HS-5 (cell line): Measurements from ENCODE around the gene TOR4A.
"Not testable (repeated sequence)": the region's sequence is repeated elsewhere in the genome, so short reads cannot be mapped to it uniquely, and the experiment has no call there.

Source experiments
- DNase-seq: peaks from one replicate; pipeline ENCODE4 v3.0.0-alpha.2; 2012; ENCODE audit warnings: low read depth

TOR4A gene

DNA sequence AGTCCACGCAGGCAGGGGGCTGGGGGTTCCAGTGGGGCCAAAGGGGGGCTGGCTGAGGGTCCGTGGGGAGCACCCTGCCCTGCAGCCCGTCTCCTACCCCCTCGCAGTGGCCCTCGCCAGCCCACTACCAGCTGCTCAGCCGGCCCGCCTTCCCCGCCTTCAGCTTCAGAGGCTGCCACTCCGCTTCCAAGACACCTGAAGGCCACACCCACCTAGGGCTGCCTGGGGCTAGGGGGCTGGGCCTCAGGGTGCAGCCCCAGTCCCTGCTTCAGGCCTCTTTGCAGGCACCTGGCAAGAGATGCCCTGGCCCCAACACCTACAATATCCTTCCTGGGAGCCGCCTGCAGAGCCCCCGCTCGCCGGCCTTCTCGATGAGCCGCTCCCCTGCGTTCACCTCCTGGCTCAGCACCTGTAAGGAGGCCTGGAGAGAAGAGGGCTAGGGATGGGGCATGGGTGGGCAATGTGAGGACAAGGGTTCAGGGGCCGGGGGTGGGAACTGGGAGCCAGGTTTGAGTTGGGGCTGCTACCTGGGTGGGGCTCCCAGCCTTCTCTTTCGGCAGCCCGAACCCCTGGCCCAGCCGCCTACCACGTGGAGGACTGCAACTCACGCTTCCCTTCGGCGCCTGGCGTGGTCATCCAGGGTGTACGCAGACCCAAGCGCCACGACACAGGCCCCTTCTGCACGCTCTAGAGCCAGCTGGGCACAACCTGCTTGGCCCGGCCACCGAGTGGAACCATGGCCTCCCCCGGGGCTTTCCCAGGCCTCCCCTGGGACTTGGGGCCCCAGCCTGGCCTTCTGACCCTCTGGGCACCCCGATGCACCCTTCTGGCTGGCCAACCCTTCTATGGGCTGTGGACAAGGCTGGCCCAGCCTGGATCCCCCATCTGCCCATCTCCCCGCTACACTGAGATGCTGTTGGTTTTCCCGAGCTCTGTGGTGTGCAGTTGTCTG is 24.7 kb upstream of the TOR4A start:
- no peak for DNase-seq

DNA sequence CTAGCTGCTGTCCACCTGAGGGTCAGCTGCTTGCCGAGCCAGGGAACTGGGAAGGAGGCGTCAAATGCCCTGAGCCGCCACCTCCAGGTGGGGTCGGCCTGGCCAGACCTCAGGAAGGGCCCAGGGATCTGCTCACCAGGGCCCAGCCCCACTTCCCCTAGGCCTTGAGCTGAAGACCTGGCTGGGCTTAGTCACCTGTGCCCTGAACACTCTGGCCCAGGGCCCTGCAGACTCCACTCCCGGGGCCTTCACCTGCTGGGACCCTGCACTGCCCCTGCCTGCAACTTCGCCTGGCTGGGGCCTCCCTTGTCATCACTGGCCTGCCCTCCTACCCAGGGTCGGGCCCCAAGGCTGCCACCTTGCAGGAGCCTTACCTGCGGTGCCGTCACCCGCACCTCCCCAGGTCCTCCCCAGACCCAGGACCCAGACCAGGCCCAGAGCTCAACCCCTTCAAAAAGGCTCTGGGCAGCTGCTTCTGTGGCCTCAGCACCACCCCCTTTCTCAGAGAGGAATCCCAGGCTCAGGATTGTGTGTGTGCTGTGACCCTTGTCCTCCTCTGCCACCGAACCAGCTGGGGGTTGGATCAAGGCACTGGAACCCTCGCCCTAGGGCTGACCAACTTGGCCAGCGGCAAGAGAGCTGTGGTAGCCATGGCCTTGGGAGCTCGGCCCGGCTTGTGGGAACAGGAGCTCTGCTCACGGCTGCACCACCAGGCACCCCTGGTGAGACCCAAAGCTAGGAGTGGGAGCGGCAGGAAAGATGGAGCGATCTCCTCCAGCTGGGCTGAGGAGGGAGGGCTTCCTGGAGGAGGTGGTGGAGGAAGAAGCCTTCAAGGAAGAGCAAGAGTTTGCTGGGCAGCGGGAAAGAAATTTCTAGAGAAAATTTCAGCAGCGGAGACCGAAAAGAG is 23.6 kb upstream of the TOR4A start:
- DNase-seq = no peak

- no peak for DNase-seq
These were observed 22.7 kb upstream of the TOR4A start, which contains the start of gene NELFB for GRCh38 chr9:137254624-137255447. NELFB (plus strand) TSS chr9:137255327.

- DNase-seq = no peak
These were observed 21.9 kb upstream of the TOR4A start for GRCh38 chr9:137255448-137256114.

DNA sequence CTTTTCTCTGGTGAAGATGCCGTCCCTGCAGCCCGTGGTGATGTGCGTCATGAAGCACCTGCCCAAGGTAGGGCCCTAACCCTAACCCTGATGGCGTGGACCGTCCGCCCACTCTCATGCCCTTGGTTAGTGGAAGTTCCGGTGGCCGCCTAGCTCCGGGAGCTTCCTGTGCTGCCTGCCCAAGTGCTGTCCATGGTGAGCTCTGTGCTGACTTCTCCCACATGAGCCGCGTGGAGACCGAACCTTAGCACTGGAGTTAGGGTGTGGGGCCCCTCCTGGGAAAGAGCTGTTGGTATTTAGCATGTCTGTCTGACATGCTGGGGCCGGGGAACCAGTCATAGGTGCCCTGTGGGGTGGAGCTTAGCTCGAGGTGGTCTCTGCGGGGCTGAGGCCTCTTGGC is 21.2 kb upstream of the TOR4A start:
- no peak for DNase-seq

DNA sequence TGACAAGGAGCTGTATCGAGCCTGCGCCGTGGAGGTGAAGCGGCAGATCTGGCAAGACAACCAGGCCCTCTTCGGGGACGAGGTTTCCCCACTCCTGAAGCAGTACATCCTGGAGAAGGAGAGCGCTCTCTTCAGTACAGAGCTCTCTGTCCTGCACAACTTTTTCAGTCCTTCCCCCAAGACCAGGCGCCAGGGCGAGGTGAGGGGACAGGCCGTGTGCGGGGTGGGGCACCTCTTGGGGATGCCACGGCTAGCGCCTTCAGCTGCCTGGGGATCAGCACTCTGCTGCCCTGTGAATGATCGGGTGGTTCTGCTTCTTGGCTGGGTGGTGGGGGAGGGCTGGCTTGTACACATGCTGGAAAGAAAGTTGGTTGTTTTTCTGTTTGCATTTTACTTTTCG is 20.7 kb upstream of the TOR4A start:
- no peak for DNase-seq

GRCh38 chr9:137262173-137262908 is 15.2 kb upstream of the TOR4A start:
- not testable (repeated sequence) for DNase-seq

GRCh38 chr9:137262909-137263285 is 14.6 kb upstream of the TOR4A start:
- DNase-seq = no peak

DNA sequence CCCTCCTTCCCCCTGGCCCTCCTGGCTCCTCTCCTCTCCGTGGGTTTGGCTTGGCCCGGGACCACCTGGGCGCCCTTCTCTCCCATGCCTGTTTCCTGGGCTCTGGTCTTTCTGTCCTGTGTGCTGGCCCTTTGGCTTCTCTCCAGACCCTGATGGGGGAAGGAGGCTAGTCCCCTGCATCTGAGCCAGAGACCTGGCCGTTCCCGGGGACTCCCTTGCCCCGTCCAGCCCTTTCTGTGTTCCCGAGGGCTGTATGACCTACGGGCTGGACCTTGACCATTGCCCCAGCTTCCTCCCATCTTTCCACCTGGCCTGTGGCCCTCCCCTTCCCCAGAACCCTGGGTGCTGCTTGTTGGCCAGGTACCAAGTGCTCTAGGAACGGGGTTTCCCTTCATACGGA is 14.0 kb upstream of the TOR4A start:
- no peak for DNase-seq

DNA sequence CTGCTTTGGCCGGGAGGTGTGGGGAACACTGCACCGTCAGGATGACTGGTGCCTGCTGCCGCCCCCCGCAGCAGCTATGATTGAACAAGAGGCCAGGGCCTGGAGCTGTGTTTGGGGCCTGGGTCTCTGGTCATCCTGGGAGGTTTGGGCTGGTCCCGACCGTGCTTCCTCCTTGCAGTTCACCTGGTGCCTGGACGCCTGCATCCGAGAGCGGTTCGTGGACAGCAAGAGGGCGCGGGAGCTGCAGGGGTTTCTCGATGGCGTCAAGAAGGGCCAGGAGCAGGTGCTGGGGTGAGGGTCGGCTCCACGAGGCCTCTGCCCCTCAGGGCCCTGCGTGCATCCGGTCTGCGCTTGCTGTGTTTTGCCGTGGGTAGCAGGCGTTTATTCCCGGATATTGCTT is 13.5 kb upstream of the TOR4A start:
- DNase-seq = no peak

DNA sequence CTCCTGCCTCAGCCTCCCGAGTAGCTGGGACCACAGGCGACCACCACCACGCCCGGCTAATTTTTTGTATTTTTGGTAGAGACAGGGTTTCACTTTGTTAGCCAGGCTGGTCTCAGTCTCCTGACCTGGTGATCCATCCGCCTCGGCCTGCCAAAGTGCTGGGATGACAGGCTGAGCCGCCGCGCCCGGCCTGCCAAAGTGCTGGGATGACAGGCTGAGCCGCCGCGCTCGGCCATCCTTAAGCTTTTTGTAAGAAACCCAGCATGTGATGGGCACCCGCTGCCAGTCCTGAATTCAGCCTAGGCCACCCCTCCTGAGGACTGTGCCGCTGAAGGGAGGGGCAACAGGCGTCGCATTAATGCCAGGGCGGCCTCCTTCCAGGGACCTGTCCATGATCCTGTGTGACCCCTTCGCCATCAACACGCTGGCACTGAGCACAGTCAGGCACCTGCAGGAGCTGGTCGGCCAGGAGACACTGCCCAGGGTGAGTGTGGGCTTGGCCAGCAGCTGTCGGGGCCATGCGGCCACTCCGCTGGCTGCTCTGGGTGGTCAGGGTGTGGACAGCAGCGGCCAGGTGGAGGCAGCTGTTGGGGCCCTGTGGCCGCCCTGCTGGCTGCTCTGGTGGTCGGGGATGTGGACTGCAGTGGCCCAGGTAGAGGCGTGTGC is 11.9 kb upstream of the TOR4A start:
- no peak for DNase-seq

GRCh38 chr9:137266162-137266527 is 11.4 kb upstream of the TOR4A start:
- no peak for DNase-seq

- no peak for DNase-seq
These were observed 10.7 kb upstream of the TOR4A start for GRCh38 chr9:137266585-137267453.

GRCh38 chr9:137267933-137268355 is 9.6 kb upstream of the TOR4A start:
- no peak for DNase-seq

DNA sequence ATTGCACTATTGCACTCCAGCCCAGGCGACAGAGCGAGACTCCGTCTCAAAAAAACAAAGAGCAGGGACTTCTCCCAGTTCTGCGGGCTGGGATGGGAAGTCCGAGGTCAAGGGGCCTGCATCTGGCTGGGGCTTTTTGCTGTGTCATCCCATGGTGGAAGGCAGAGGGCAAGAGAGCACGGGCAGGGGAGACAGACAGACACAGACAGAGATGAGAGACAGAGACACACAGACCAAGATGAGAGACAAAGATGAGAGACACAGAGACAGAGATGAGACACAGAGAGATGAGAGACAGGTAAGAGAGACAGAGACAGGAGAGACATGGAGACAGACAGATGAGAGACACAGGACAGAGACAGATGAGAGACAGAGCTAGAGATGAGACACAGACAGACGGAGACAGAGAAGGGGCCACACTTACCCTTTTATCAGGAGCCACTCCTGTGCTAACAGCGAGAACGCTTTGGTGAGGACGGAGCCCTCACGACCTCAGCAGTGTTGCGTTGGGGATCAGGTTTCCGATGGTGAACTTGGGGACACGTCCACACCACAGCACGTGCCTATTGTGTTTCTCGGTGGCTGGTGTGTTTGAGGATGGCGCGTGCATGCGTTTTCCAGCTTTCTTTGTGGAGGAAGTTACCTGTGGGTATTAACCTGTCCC is 8.9 kb upstream of the TOR4A start:
- DNase-seq = no peak

DNA sequence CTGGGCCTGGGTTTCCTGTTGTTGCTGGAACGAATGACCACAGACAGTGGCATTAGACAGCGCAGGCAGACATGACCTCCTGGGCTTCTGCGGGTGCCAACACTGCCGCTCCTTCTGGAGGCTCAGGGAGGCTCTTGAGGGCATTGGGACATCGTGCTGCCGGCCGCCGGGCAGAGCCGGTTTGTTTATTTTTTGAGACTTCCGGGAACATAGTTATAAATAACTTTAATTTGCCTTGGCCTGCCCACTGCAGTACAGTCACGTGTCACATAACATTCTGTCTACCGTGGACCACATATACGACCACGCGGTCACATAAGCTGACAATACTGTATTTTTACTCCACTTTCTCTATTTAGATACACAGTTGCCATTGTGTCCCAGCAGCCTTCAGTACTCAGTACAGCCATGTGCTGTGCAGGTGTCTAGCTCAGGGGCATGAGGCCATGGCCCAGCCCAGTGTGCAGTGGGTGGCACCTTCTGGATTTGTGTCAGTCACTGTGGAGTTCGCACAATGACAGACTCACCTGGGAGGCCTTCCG is 8.2 kb upstream of the TOR4A start:
- no peak for DNase-seq

DNA sequence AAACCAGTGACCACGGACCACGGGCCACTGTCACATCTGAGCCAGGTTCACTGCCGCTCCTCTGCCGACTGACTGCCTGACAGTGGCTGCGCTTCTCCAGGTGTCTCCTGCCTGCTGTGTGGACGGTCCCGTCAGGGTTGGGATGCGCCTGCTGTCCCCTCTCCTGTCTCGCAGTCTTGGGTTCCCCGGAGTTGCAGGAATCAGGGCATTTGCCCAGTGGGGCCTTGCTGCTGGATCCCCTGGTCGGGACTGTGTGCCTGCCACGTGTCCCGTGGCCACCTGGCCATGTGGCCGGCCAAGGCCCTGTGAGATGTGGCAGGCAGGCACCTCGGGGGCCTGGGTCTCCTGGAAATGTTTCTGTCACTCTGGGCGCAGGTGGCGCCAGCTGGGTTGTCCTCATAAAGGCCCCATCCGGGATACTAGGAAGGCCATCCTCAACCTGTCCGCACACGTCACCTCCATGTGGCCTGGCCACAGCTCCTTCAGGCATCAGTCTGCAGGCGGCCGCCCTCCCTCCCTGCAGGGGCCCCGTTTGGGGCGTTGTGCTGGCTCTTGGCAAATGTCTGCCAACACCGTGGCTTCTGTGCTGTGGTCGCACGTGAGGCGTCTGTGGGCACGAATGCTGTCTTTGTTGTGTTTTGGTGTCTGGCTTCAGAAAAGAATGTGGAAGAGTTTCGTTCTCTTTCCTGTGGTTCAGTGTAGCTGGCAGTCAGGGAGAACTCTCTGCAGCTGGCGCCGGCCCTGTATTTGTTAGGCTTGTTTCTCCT is 6.4 kb upstream of the TOR4A start:
- no peak for DNase-seq

DNA sequence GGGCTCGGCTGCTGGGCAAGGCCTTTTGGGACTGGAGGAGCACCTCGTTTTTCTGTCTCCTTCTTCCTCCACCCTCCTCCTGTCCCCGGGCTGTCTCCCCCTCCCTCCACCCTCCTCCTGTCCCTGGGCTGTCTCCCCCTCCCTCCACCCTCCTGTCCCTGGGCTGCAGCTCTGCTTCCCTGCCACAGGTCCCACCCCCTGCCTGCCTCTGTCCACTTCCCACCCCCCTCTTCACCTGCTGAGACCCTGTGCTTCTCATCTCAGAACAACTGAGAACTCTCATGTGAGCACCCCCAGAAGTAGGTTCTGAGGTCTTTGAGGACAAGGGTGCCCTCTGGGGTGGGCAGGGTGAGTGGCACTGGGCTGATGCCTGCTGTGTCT is 5.8 kb upstream of the TOR4A start:
- no peak for DNase-seq
